HepG2 (cell line): ENCODE measurements around the gene ZNF574.

Experiments
- CEBPG ChIP-seq: IDR thresholded peaks from 2 replicates; pipeline ENCODE4 v1.6.1; 2016
- NCOA5 ChIP-seq: sonication (generic); formaldehyde crosslinking; IDR thresholded peaks from 2 replicates; pipeline ENCODE4 v1.4.0; 2020; ENCODE audit warnings: missing genetic modification reagents
- POLR2A ChIP-seq, 2 experiments: IDR thresholded peaks; 2 replicates each; pipeline ENCODE4 v1.6.1; 2011; ENCODE audit warnings: low read depth in 2 of 2, low read length in 2 of 2, mild to moderate bottlenecking in 1 of 2, moderate library complexity in 1 of 2; ENCODE audit not compliant: insufficient read depth in 1 of 2
- SP2 ChIP-seq: sonication (generic); formaldehyde crosslinking; IDR thresholded peaks from 2 replicates; pipeline ENCODE4 v1.5.1; 2020; ENCODE audit warnings: mild to moderate bottlenecking, missing genetic modification reagents
- TF ChIP-seq, protein P1 (sequence below): sonication (generic); formaldehyde crosslinking; IDR thresholded peaks from 2 replicates; pipeline ENCODE4 v1.5.0; 2020; ENCODE audit warnings: mild to moderate bottlenecking, missing genetic modification reagents, moderate library complexity
- TF ChIP-seq, protein P2 (sequence below): sonication (generic); formaldehyde crosslinking; IDR thresholded peaks from 2 replicates; pipeline ENCODE4 v1.4.0; 2020; ENCODE audit warnings: missing genetic modification reagents

DNA sequence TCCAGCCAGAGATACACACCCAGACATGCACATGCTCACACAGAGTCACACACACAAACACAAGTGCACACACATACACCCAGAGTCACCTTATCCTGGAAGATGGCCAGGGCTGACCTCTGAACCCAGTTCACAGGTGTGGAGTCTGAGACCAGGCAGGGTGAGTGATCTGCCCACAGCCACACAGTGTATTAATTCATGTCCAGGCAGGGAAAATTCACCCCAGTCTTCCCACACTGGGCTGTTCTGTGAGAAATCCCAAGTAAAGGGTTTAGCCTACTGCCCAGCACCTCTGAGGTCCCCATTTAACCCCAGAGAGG lies 54.2 kb downstream of the ZNF574 start:
- TF ChIP-seq CEBPG (no peak), NCOA5 (CRISPR knock-in tag) (no peak), POLR2A (IDR thresholded peaks at IDR 0.05; ENCODE audit: insufficient read depth in 1 of 2, low read depth in 2 of 2, low read length in 2 of 2) (no peak), SP2 (CRISPR knock-in tag) (no peak)
- TF ChIP-seq, protein P1, sequence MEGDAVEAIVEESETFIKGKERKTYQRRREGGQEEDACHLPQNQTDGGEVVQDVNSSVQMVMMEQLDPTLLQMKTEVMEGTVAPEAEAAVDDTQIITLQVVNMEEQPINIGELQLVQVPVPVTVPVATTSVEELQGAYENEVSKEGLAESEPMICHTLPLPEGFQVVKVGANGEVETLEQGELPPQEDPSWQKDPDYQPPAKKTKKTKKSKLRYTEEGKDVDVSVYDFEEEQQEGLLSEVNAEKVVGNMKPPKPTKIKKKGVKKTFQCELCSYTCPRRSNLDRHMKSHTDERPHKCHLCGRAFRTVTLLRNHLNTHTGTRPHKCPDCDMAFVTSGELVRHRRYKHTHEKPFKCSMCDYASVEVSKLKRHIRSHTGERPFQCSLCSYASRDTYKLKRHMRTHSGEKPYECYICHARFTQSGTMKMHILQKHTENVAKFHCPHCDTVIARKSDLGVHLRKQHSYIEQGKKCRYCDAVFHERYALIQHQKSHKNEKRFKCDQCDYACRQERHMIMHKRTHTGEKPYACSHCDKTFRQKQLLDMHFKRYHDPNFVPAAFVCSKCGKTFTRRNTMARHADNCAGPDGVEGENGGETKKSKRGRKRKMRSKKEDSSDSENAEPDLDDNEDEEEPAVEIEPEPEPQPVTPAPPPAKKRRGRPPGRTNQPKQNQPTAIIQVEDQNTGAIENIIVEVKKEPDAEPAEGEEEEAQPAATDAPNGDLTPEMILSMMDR = no peak
- TF ChIP-seq, protein P2, sequence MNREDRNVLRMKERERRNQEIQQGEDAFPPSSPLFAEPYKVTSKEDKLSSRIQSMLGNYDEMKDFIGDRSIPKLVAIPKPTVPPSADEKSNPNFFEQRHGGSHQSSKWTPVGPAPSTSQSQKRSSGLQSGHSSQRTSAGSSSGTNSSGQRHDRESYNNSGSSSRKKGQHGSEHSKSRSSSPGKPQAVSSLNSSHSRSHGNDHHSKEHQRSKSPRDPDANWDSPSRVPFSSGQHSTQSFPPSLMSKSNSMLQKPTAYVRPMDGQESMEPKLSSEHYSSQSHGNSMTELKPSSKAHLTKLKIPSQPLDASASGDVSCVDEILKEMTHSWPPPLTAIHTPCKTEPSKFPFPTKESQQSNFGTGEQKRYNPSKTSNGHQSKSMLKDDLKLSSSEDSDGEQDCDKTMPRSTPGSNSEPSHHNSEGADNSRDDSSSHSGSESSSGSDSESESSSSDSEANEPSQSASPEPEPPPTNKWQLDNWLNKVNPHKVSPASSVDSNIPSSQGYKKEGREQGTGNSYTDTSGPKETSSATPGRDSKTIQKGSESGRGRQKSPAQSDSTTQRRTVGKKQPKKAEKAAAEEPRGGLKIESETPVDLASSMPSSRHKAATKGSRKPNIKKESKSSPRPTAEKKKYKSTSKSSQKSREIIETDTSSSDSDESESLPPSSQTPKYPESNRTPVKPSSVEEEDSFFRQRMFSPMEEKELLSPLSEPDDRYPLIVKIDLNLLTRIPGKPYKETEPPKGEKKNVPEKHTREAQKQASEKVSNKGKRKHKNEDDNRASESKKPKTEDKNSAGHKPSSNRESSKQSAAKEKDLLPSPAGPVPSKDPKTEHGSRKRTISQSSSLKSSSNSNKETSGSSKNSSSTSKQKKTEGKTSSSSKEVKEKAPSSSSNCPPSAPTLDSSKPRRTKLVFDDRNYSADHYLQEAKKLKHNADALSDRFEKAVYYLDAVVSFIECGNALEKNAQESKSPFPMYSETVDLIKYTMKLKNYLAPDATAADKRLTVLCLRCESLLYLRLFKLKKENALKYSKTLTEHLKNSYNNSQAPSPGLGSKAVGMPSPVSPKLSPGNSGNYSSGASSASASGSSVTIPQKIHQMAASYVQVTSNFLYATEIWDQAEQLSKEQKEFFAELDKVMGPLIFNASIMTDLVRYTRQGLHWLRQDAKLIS (CRISPR knock-in tag) = no peak
